HepG2 (cell line): ENCODE data around the gene ENTPD2. TPM values are rescaled to one million over a fixed set of nuclear protein-coding genes. Genes with fewer than 3 reads are reported as not detected.
A peak's percentile ranks its signal among the peaks of the same experiment; 100 is the strongest.

Source experiments
- ATF3 ChIP-seq: sonication (generic); formaldehyde crosslinking; IDR thresholded peaks from 2 replicates; pipeline ENCODE4 v1.4.0; 2020; ENCODE audit warnings: missing genetic modification reagents
- DNMT1 ChIP-seq: sonication (generic); formaldehyde crosslinking; IDR thresholded peaks from 2 replicates; pipeline ENCODE4 v1.5.1; 2020; ENCODE audit warnings: mild to moderate bottlenecking, missing genetic modification reagents
- EEA1 ChIP-seq: sonication (generic); formaldehyde crosslinking; IDR thresholded peaks from 2 replicates; pipeline ENCODE4 v1.5.1; 2020; ENCODE audit warnings: mild to moderate bottlenecking, missing genetic modification reagents, borderline replicate concordance
- ELF1 ChIP-seq: sonication (generic); formaldehyde crosslinking; IDR thresholded peaks from 2 replicates; pipeline ENCODE4 v1.4.0; 2020; ENCODE audit warnings: missing genetic modification reagents
- ERF ChIP-seq: IDR thresholded peaks from 2 replicates; pipeline ENCODE4 v1.6.1; 2018; ENCODE audit warnings: missing biosample characterization, missing genetic modification reagents
- FIP1L1 ChIP-seq: fragments of 200-400 bp; formaldehyde crosslinking; IDR thresholded peaks from 2 replicates; pipeline ENCODE4 v1.6.1; 2018; ENCODE audit warnings: low read depth, mild to moderate bottlenecking, low read length, moderate library complexity, borderline replicate concordance; ENCODE audit not compliant: insufficient read depth
- FOXK1 ChIP-seq: sonication (generic); formaldehyde crosslinking; IDR thresholded peaks from 2 replicates; pipeline ENCODE4 v1.4.0; 2020; ENCODE audit warnings: low read depth, missing genetic modification reagents, borderline replicate concordance
- MAFK ChIP-seq, 2 experiments: IDR thresholded peaks in 1 of 2; conservative IDR thresholded peaks in 1 of 2; 2 replicates each; pipeline ENCODE4 v1.6.1; 2011; ENCODE audit warnings: improper control_type of control experiment in 2 of 2, low read length in 2 of 2
- NR0B2 ChIP-seq: sonication (generic); formaldehyde crosslinking; IDR thresholded peaks from 2 replicates; pipeline ENCODE4 v1.4.0; 2020; ENCODE audit warnings: mild to moderate bottlenecking, missing genetic modification reagents
- RFX3 ChIP-seq: IDR thresholded peaks from 2 replicates; pipeline ENCODE4 v1.6.1; 2016; ENCODE audit warnings: missing biosample characterization, missing genetic modification reagents
- RXRB ChIP-seq: IDR thresholded peaks from 2 replicates; pipeline ENCODE4 v1.6.1; 2016; ENCODE audit warnings: borderline replicate concordance, missing genetic modification reagents, missing compliant biosample characterization
- SNAPC4 ChIP-seq: sonication (generic); formaldehyde crosslinking; IDR thresholded peaks from 2 replicates; pipeline ENCODE4 v1.4.0; 2020; ENCODE audit warnings: mild to moderate bottlenecking, missing genetic modification reagents
- SP140L ChIP-seq: sonication (generic); formaldehyde crosslinking; IDR thresholded peaks from 2 replicates; pipeline ENCODE4 v1.4.0; 2020; ENCODE audit warnings: missing genetic modification reagents, borderline replicate concordance
- TSC22D2 ChIP-seq: sonication (generic); formaldehyde crosslinking; IDR thresholded peaks from 2 replicates; pipeline ENCODE4 v1.5.1; 2020; ENCODE audit warnings: missing genetic modification reagents, mild to moderate bottlenecking, borderline replicate concordance
- ZBTB38 ChIP-seq: sonication (generic); formaldehyde crosslinking; IDR thresholded peaks from 2 replicates; pipeline ENCODE4 v1.5.1; 2020; ENCODE audit warnings: mild to moderate bottlenecking, missing genetic modification reagents
- ZFY ChIP-seq: sonication (generic); formaldehyde crosslinking; IDR thresholded peaks from 2 replicates; pipeline ENCODE4 v1.4.0; 2020; ENCODE audit warnings: missing genetic modification reagents
- ZNF280B ChIP-seq: sonication (generic); formaldehyde crosslinking; IDR thresholded peaks from 2 replicates; pipeline ENCODE4 v1.5.0; 2020; ENCODE audit warnings: missing genetic modification reagents, mild to moderate bottlenecking, borderline replicate concordance
- ZNF335 ChIP-seq: sonication (generic); formaldehyde crosslinking; IDR thresholded peaks from 2 replicates; pipeline ENCODE4 v1.4.0; 2020; ENCODE audit warnings: missing genetic modification reagents
- ZNF503 ChIP-seq: sonication (generic); formaldehyde crosslinking; IDR thresholded peaks from 2 replicates; pipeline ENCODE4 v1.4.0; 2020; ENCODE audit warnings: missing genetic modification reagents
- ZNF644 ChIP-seq: IDR thresholded peaks from 2 replicates; pipeline ENCODE4 v1.6.1; 2016; ENCODE audit warnings: low read depth
- ZNF747 ChIP-seq: sonication (generic); formaldehyde crosslinking; IDR thresholded peaks from 2 replicates; pipeline ENCODE4 v1.8.1; 2023; ENCODE audit warnings: missing genetic modification reagents, mild to moderate bottlenecking, borderline replicate concordance
- ZSCAN9 ChIP-seq: IDR thresholded peaks from 2 replicates; pipeline ENCODE4 v1.6.1; 2016; ENCODE audit warnings: borderline replicate concordance
- polyA plus RNA-seq, 8 experiments: library from polyadenylated mRNA; depleted of rRNA in 3 of 8; stranded (reverse) in 7 of 8; unstranded in 1 of 8; fragments of >200 nt; fragmentation: Illumina TruSeq in 4 of 8; extraction: Trizol in 4 of 8; gene quantifications; 2 replicates each; pipeline versions ENCODE4 v1.2.1 to v1.2.3, GENCODE V29; 2011 to 2016; ENCODE audit warnings: low read depth in 4 of 8, missing spikeins in 1 of 8, mixed read lengths in 1 of 8; ENCODE audit not compliant: insufficient read depth in 1 of 8
- total RNA-seq, 5 experiments: library from RNA; depleted of rRNA; stranded (reverse); fragments of >200 nt; fragmentation: Illumina TruSeq; extraction: Trizol; gene quantifications; 2 replicates each; pipeline ENCODE4 v1.2.3, GENCODE V29; 2016; ENCODE audit warnings: low read depth in 1 of 5

Gene ENTPD2
- total and polyA plus RNA-seq, 2 of the 13 experiments (the other 11 are each of a cell fraction or from before 2014, with no cell fraction given): 0.95 to 3.2 TPM

- TF ChIP-seq ZNF503 (CRISPR knock-in tag): no peak
- no peak for TF ChIP-seq DNMT1 (CRISPR knock-in tag)
- no peak for TF ChIP-seq TSC22D2 (CRISPR knock-in tag)
- TF ChIP-seq NR0B2: no peak
- no peak for TF ChIP-seq ZBTB38 (CRISPR knock-in tag)
- TF ChIP-seq ZNF335 (CRISPR knock-in tag): no peak
- no peak for TF ChIP-seq RFX3
- TF ChIP-seq FIP1L1: no peak
- no peak for TF ChIP-seq SP140L (CRISPR knock-in tag)
- TF ChIP-seq MAFK (conservative IDR thresholded peaks at IDR 0.05 in 1 of 2, IDR thresholded peaks at IDR 0.05 in 1 of 2; ENCODE audit: low read length in 2 of 2): peak; percentile 62 to 77
- TF ChIP-seq ZFY: no peak
- peak; percentile 24; the same call in 1 of the 2 replicates for TF ChIP-seq ATF3 (CRISPR knock-in tag)
- TF ChIP-seq ZNF280B: no peak
- TF ChIP-seq EEA1 (CRISPR knock-in tag): no peak
- no peak for TF ChIP-seq RXRB
- TF ChIP-seq ZSCAN9: no peak
- TF ChIP-seq ZNF747: no peak
- no peak for TF ChIP-seq FOXK1
- TF ChIP-seq SNAPC4 (CRISPR knock-in tag): no peak
- TF ChIP-seq ERF (CRISPR knock-in tag): 0 out of 2 replicates have a peak, but pooled peaks have one; percentile 15
- no peak for TF ChIP-seq ELF1 (CRISPR knock-in tag)
- no peak for TF ChIP-seq ZNF644 (CRISPR knock-in tag)
Measured at GRCh38 chr9:137083394-137084004, 29.6 kb upstream of the ENTPD2 start (continued).
